Stimulated activated CD4-positive, alpha-beta T cell treated with anti-CD3 and anti-CD28 coated beads, Interleukin-4, amount 100 ng/mL, for 24 hours (primary cell): ENCODE measurements around the gene ATXN1.
A peak's percentile ranks its signal among the peaks of the same experiment; 100 is the strongest.
"Not testable (repeated sequence)": the region's sequence is repeated elsewhere in the genome, so short reads cannot be mapped to it uniquely, and the experiment has no call there.

ENCODE experiments used
- DNase-seq: peaks from one replicate; pipeline ENCODE4 v3.0.0-alpha.2; 2020

The ATXN1 gene

DNA sequence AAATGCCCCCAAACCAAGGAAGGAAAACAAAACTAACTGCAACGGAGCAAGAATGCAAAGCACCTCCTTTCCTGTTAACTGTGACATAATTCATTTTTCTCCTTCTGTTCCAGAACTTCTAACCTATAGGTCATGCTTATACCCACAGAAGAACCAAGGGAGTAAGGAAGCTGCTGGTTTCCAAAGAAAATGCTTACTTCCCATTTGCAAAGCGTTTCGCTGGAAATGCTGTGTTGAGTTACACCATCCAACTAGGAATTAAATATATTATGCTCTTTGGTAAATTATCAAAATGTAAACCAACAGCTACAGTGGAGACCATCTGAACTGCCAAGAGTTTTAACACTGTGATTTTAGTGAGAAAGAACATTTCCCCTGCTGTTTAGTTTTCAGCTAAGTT lies 42.9 kb downstream of the ATXN1 start:
- no peak for DNase-seq

DNA sequence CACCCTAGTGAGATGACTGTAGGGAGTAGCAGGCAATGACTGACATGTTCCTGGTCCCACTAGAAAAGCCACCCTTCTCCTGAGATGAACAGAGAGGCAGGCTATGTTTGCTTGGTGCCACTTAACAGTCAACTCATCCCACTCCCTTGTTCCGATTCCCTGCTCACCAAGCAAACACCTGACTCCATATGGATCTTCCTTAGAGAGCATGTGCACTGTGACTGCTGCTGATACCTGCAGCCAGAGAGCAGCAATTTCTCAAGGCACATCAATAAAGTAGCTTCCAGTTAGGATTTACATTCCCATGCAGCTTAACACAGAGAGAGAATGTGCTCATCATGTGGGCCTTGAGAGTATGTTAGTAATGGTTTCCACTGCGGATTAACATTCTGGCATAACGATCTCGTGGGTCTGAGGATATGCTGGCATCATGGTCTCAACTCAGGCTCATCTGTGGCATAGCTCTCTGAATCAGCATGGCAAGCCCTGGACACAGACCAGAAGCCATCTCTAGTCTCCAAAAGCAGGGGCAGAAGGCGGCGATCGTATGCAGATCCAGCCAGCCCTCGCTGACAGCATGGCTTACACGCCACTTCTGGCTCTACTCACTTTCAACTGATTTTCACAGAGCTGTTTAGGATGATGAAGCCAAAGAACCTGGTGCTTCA lies 43.9 kb downstream of the ATXN1 start:
- no peak for DNase-seq

DNA sequence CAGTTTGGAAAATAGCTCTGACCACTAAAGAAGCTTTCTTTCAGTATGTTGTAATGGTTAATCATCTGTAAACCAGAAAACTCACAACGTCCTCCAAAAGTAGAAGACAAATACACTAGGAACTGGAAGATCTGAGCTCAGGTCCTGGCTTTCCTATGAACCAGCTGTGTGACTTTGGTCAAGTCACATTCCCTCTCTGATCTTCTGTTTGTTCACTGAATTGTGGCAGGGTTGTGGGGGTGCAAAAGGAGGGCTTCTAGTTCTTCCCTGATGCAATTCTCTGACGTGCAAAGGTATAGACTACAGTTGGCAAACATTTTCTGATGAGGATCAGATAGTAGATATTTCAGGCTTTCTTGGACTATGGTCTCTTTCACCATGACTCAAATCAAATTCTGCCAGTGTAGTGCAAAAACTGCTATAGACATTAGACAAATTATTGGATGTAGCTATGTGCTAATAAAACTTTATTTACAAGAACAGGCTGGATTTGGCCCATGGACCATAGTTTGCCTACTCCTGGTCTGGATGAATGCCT lies 44.9 kb downstream of the ATXN1 start:
- DNase-seq = no peak

DNA sequence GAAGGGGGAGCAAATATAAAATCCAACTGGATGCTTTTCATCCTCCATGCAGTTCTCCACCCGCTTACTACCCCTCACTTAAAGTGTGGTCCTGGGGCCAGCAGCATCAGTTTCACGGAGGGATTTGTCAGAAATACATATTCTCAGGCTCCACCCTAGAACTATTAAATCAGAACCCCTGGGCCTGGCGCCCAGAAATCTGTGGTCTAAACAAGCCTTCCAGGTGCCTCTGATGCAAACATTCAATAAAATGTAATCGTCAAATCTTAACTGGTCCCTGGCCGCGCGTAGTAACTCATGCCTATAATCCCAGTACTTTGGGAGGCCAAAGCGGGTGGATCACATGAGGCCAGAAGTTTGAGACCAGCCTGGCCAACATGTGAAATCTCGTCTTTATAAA lies 47.7 kb downstream of the ATXN1 start:
- DNase-seq = no peak

DNA sequence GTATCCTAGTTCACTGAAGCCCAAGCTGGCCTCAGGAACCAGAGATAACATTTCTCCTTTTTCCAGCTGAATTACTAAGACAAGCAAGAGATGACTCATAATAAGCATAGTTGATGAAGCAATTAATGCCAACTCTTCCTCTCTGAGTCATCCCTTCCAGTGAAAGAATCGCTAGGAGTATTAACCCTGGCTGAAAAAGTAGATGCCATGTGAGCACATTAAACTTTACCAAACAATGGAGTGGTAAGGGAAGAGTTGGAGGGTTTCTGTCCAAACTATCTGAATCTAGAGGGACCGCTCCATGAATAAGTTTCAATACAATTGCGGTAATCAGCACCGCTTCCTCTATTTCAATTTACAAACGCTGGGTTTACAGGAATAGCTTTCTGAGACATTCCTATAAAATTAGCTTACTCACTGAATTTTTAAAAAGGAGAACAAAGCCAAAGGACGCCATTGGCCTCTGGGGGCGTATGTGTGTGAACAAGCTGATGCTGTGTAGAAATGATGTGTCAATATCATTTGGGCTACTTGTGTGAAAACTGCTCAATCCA lies 48.3 kb downstream of the ATXN1 start:
- peak; percentile 50 for DNase-seq

DNA sequence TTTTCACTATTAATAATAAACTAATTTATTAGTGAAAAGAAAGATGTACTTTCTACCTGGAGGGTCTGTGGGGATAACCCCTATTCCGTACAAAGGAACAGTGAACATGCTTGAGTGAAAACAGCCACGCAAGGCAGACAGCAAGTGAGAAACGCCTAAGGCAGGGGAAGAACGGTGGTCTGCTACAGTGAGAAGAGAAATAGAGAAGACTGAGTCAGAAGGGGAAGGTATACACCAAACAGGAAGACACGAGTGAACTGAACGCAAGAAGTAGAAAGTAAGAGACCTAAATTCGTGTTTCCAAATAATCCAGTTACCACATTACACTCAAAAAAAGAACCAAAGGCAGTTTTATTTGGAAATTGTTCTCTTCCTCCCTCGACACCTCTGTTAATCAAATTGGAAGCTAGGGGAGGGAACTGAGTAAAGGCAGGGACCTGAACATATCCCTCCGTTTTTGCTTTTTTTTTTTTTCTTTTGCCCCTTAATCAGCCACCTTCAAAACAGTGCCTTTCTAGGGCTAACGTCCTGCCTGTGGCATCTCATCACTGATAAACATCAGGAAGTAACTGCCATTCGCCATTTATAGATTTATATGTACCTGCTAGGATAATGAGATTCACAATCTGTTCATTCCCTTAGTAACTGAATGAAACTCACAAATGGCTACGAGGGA lies 48.9 kb downstream of the ATXN1 start:
- peak; percentile 59 for DNase-seq

DNA sequence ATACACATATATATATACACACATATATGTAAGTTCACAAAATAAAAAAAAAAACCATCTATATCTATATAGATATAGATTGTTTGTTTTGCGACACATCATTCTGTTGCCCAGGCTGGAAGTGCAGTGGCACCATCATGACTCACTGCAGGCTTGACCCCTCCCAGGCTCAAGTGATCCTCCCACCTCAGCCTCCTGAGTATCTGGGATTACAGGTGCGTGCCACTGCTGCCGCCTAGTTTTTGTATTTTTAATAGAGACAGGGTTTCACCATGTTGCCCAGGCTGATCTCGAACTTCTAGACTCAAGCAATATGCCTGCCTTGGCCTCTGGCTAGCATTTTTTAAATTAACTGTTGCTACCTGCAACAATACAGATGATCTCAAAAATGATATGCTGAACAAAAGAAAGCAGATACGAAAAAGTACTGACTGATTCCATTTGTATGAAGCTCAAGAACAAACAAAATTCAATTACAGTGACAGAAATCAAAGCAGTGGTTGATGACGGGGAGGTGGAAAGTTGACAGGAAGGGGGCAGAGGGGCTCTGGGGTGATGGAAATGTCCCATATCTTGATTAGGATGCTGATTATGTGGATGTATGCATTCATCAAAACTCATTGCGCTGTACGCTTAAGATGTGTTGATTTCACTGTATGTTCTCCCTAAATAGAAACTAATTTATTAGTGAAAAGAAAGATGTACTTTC lies 49.6 kb downstream of the ATXN1 start:
- peak; percentile 56 for DNase-seq

DNA sequence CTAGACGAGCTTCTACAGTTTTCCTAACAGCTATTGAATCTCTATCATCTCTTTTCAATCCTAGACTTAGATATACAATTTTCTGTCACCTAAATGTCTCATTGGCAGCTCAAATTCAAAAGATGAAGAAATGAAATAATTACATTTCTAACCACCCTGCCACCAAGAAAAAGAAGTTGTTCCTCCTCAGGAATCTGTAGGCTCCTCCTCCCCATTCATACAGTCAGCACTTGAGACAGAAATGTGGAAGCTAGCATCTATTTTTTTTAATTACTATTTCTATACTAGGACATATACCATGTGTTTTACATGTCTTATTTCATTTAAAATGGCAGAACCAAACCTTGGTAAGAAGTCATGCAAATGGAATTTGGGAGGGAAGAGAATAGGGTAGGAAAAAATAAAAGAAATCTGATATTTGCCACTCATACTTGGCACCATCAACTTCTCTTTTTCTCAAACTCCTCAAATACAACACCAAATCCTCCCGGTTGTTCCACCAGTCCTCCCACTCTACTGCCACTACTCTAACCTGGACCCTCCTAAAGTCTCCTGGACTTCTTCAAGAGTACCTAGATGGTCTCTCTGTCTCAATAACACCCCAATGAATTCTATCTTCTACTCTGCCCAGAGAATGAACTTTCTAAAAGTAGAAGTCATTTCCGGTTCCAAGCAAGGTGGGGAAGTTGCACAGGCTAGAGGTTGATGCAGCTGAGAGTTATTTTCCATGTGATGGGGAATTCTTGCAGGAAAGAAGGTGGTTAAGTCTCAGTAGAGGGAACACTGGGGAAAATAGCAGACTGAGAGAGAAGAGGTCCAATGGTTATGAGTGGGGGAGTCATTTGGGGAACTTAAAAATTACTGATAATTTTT lies 54.1 kb downstream of the ATXN1 start:
- DNase-seq = no peak

DNA sequence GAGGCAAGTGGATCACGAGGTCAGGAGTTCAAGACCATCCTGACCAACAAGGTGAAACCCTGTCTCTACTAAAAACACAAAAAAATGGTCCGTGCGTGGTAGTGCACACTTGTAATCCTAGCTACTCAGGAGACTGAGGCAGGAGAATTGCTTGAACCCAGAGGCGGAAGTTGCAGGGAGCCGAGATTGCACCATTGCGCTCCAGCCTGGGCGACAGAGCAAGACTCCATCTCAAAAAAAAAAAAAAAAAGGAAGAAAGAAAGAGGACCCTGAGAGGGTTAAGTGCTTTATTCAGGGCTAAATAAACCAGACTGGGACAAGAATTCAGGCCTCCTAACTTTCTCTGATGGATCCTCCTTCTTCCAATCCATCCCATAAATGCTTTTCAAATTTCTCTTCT lies 54.8 kb downstream of the ATXN1 start:
- DNase-seq = not testable (repeated sequence)

DNA sequence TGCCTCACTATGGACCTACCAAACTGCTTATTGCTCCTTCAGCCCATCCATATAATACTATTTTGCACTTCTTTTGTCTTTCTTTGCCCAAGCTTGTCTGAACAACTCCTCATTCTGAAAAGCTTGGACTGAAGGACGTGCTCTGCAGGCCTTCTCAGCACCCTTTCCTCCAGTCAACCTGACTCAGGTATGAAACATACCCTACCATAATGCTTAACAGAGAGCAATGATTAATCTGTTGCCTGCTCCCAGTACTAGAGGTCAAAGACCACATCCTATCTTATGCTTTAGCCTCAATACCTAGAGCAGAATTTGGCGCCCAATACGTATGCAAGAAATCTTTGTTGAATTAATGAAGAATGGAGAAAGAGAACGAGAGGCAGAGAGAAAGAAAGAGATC lies 55.2 kb downstream of the ATXN1 start:
- DNase-seq = no peak

DNA sequence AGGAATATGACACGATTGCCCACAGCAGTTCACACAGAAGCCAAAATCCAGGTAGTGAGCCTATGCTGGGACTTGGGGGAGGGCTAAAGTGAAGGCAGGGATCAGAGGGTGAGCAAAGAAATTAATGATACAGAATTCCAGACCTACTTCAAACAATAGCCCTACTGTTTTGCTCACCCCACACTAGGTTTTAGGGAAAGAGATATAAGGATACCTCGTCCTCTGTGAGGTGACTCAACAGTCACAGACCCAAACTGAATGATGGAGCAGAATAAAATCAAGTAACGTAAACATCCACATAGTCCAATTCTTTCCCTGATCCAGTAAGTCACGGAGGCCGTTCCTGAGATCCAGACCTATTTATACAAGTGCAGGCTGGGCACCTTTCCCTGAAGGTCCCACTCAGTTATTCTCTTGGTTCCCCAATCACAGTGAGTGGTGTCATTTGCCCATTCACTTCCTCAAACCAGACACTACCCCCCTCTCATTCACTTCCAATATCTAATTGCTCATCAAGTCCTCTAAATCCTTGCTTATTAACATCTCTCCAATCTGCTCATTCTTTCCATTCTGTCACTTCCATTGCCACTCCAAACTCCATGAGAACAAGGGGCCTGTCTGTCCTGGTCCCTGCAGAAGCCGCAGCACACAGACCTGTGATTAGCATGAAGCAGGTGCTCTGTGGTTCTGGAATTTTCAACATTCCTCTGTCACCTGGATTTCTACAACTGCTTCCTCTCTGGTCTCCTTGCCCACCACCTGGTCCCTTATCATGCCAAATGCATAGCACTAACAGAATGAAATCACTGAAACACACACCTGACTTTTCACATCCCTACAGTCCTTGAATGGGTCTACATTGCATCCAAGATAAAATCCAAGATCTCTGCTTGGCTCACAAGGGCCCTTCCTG lies 55.9 kb downstream of the ATXN1 start:
- DNase-seq = no peak

DNA sequence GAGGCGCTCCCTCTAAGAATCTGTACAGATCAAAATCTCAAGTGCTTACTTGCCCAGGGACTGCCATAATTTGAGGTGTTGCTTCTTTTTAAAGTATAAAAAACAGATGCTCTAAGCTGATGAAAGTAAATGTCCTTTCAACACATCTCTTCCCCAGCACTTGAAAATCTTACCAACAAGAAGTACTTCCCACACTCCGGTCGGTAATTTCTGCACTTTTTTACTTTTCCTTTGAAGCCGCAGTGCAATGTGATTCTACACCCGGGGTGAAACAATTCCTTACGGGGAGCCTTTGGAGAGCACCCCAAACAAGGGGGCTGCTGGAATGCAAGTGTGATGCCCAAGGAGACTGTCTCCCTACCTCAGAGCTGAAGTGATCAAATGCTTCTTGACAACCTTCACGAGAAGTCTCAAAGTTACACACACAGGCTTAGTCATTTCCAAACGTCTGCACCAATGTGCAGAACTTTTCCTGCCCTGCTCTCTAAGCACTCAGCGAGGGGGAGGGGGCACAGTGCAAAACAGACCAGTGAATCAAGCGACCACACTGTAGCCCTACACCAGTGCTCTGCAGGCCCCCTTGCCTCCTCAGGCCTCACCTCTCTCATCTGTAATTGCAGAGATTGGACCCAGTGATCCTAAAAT lies 56.7 kb downstream of the ATXN1 start:
- peak; percentile 77 for DNase-seq

DNA sequence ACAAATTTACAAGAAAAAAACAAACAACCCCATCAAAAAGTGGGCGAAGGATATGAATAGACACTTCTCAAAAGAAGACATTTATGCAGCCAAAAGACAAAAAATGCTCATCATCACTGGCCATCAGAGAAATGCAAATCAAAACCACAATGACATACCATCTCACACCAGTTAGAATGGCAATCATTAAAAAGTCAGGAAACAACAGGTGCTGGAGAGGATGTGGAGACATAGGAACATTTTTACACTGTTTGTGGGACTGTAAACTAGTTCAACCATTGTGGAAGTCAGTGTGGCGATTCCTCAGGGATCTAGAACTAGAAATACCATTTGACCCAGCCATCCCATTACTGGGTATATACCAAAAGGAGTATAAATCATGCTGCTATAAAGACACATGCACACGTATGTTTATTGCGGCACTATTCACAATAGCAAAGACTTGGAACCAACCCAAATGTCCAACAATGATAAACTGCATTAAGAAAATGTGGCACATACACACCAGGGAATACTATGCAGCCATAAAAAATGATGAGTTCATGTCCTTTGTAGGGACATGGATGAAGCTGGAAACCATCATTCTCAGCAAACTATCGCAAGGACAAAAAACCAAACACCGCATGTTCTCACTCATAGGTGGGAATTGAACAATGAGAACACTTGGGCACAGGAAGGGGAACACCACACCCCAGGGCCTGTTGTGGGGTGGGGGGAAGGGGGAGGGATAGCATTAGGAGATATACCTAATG lies 58.5 kb downstream of the ATXN1 start:
- not testable (repeated sequence) for DNase-seq

DNA sequence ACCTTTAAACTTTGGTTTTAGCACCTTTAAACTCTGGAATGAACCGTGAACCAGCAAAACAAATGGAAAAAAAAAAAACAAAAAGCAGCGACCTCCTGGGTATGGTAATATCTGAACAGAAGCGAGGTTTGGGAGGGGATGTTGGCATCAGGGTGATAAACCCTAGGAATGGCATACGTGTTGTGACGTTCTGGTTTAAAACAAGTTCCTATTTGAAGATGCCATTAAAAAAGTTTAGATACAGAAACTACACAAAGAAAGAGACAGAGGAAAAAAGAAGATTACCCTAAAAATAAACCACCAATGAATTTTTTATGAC lies 60.4 kb downstream of the ATXN1 start:
- DNase-seq = no peak

DNA sequence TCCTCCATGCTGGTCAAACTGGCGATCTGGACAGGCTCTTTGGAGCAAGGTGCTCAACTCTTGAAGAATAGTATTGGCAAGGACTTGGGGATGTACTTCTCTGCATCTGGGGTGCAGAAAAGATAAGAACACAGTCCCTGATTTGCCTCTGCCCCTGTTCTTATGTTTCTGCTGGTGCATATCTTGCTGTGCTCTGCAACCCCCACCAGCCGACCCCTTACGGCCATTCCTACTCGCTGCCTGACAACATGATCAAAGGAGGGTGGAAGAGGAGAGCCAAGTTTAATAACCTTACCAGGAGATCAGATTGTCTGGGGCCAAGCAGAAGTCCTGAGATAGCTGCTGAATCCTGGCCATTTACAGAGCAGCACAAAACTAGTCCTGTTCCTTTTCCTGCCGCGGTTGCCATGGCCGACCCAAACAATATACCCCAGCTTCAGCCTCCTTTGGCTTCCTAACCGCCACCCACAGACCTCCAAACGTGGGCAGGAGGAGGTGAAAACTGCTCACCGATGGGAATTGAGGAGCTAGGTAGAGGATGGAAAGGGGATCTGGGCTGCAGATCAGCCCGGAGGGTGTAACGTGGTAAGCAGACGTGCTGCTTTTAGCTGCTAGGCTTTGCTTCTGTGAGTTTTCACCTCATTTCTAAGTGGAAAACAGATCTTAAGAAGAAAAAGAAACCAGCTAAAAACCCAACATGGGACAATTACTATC lies 60.9 kb downstream of the ATXN1 start:
- peak; percentile 47 for DNase-seq

DNA sequence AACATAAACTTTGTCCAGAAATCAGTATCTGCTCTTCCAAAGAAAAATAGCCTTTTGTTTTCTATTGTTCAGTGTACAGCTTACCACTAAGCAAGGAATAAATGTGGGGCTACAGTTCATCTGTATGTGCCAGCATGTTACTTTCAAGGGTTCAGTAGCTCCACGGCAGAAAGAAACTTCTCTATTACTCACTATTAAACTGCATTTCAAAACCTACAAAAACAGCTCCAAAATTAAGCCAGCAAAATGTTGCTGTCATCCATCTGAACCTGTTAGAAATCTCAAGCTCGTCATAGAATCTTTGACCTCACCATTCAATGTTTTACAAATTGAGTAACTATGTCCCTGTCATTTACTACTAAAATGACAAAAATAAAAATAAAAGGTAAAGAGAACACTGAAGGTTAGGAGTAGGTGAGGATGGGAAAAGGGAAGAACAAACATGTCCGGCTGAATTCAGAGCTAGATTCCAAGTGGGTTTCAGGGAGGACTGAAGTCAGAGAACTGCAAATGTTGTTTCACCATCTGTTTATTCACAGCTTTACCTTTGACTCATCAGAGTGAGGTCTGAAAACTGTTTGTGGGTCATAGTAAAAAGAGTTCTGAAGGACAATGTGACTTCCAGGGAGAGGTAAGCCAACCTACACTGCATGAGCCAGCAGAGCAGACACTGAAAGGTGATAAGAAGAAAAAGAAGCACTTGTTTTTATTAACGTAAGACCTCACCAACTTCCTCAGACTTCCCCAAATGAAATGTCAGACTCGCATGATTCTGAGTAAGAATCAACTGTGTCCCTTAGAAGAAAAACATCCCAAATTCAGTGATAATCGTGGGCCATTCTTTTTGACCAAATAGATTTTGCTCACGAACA lies 62.0 kb downstream of the ATXN1 start:
- peak; percentile 51 for DNase-seq

DNA sequence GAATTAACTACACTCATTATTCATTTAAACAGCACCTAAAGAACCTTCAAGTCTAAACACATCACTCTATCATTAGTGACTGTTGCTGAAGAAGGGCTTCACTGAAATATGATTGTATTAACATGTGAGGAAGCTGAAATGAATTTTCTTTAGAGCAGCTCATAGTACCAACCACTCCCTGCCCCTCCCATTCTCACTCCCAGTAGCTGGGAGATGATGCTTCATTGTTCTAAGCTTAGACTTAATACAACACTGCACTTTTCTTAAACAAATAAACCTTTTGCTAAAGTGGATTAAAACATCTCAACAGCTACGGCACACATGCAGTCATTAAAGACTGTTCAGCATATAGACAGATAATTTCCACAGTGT lies 63.1 kb downstream of the ATXN1 start:
- peak; percentile 17 for DNase-seq

DNA sequence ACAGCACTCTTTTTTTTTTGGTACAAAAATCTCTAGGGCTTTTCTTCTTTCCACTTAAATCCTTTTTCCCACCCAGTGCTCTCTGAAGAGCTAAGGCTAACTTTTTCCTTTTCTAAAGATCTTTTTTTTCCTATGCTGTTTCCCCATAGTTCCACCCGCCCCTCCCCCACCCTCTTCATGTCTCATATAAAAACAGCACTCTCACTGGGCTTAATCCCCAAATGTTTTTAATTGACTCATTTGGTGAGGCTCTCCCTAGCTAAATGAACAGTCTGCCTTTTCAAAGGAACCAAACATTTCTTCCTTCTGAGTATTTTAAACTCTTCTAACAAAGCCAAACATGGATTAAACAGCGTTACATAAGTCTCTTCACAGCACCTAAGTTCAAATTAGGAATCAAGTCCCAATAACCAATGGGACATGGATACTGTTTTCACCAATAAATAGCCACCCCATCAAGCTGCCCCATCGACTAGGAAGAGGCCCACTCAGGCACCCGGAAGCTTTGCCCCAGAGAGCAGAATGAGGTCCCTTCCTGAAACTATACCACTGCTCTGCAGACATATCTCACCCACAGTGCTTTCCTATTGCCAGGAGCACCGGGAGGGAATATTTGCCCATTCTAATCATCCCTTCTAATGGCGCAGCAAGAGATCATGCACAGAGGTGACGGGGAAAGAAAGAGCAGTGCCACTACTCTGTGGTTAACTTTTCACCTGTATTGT lies 63.7 kb downstream of the ATXN1 start:
- DNase-seq = no peak
